Measurements from ENCODE around the gene RERE. TPM values are rescaled to one million over a fixed set of nuclear protein-coding genes. Genes with fewer than 3 reads are reported as not detected.
"Not testable (repeated sequence)": the region's sequence is repeated elsewhere in the genome, so short reads cannot be mapped to it uniquely, and the experiment has no call there.

Gene RERE
- total and polyA plus RNA-seq, 7 donors = 19.2 to 148 (median 90.6) TPM

- TF ChIP-seq EP300 (IDR thresholded peaks at IDR 0.05) (no peak), CTCF (IDR thresholded peaks at IDR 0.05) (no peak), POLR2AphosphoS5 (IDR thresholded peaks at IDR 0.05) (no peak)
- peaks cover 0 to under 1% (median 0%) of the 10 kb centered on the region in 4 donors for H3K36me3 ChIP-seq
- H3K4me1 ChIP-seq = peaks cover 0 to 91% (median 86%) of the 10 kb centered on the region in 4 donors
- peak overlapping the region in 3 of 4 donors; percentile 25 to 97 (median 93) for H3K27ac ChIP-seq
- DNase-seq = no peak
- 84 to 87% methylated on average over 6 of the region's 6 CpGs for WGBS, 2 donors
- H3K9me3 ChIP-seq = no peaks in the 10 kb centered on the region
- H3K4me3 ChIP-seq = no peak overlapping the region
- H3K27me3 ChIP-seq = no peaks in the 10 kb centered on the region
- intact Hi-C loops (cut with DNase I) = no loop called here
These were observed 433.4 kb downstream of the RERE start for GRCh38 chr1:8384088-8384487.

- Histone ChIP-seq H3K4me3 (no peak overlapping the region), H3K36me3 (no peaks in the 10 kb centered on the region), H3K27ac (peak overlapping the region; percentile 88 to 97 (median 93)), H3K9me3 (no peaks in the 10 kb centered on the region), H3K4me1 (peaks cover 0 to 97% (median 95%) of the 10 kb centered on the region in 4 donors), H3K27me3 (no peaks in the 10 kb centered on the region)
- DNase-seq = no peak
- 65 to 85% methylated on average over 15 of the region's 15 CpGs for WGBS, 2 donors
- TF ChIP-seq EP300 (IDR thresholded peaks at IDR 0.05) = no peak
- no peak for TF ChIP-seq POLR2AphosphoS5 (IDR thresholded peaks at IDR 0.05)
- TF ChIP-seq CTCF (IDR thresholded peaks at IDR 0.05) = no peak
- no peak for TF ChIP-seq POLR2A (IDR thresholded peaks at IDR 0.05)
- intact Hi-C loops (cut with DNase I) = no loop called here
These were observed 434.6 kb downstream of the RERE start for GRCh38 chr1:8382608-8383505.

- no peak for DNase-seq
- Histone ChIP-seq H3K27ac (peak overlapping the region; percentile 88 to 97 (median 93)), H3K27me3 (no peaks in the 10 kb centered on the region), H3K36me3 (no peaks in the 10 kb centered on the region), H3K9me3 (no peaks in the 10 kb centered on the region), H3K4me3 (no peak overlapping the region), H3K4me1 (peaks cover 0 to 98% (median 97%) of the 10 kb centered on the region in 4 donors)
- 93 to 94% methylated on average over 9 of the region's 9 CpGs for WGBS, 2 donors
- intact Hi-C loops (cut with DNase I) = no loop called here
- TF ChIP-seq POLR2AphosphoS5 (IDR thresholded peaks at IDR 0.05) (no peak), EP300 (IDR thresholded peaks at IDR 0.05) (no peak), CTCF (IDR thresholded peaks at IDR 0.05) (no peak), POLR2A (IDR thresholded peaks at IDR 0.05) (no peak)
These were observed 435.4 kb downstream of the RERE start for GRCh38 chr1:8382051-8382505.

GRCh38 chr1:8381618-8382017 is 435.8 kb downstream of the RERE start:
- Histone ChIP-seq H3K4me3 (no peak overlapping the region), H3K27ac (peak overlapping the region; percentile 88 to 97 (median 93)), H3K36me3 (no peaks in the 10 kb centered on the region), H3K4me1 (peaks cover 0 to 97% (median 97%) of the 10 kb centered on the region in 4 donors), H3K9me3 (no peaks in the 10 kb centered on the region), H3K27me3 (no peaks in the 10 kb centered on the region)
- TF ChIP-seq POLR2AphosphoS5 (IDR thresholded peaks at IDR 0.05) = peak in 1 of 4 donors; percentile 48
- TF ChIP-seq EP300 (IDR thresholded peaks at IDR 0.05) = no peak
- peak; percentile 75 for DNase-seq
- 88% methylated on average over 8 of the region's 8 CpGs for WGBS, 2 donors
- intact Hi-C loops (cut with DNase I) = no loop called here

- H3K4me3 ChIP-seq; H3K27me3 ChIP-seq; H3K9me3 ChIP-seq; H3K36me3 ChIP-seq; DNase-seq; intact Hi-C loops (cut with DNase I): not testable (repeated sequence)
- 79 to 88% methylated on average over 6 of the region's 6 CpGs for WGBS, 2 donors
- Histone ChIP-seq H3K4me1 (peaks cover 0 to 97% (median 96%) of the 10 kb centered on the region in 4 donors), H3K27ac (peak overlapping the region; percentile 88 to 97 (median 93))
These were observed 437.1 kb downstream of the RERE start for GRCh38 chr1:8380310-8380709.
